ENCODE measurements around the gene TSPAN1. TPM values are rescaled to one million over a fixed set of nuclear protein-coding genes. Genes with fewer than 3 reads are reported as not detected.
"Not testable (repeated sequence)": the region's sequence is repeated elsewhere in the genome, so short reads cannot be mapped to it uniquely, and the experiment has no call there.

The TSPAN1 gene
- total RNA-seq, 4 donors from 2014 or later = 1.0 to 11.0 (median 1.7) TPM

- Histone ChIP-seq H3K27me3 (no peaks in the 10 kb centered on the region), H3K27ac (no peak overlapping the region), H3K4me1 (no peaks in the 10 kb centered on the region), H3K36me3 (peaks cover 0 to 19% of the 10 kb centered on the region in 2 donors), H3K4me3 (no peak overlapping the region), H3K9me3 (no peaks in the 10 kb centered on the region)
- no peak for ATAC-seq
- no peak for TF ChIP-seq POLR2A (IDR thresholded peaks at IDR 0.05)
- TF ChIP-seq EP300 (IDR thresholded peaks at IDR 0.05) = no peak
- TF ChIP-seq POLR2AphosphoS5 (IDR thresholded peaks at IDR 0.05) = no peak
- TF ChIP-seq, protein P1, sequence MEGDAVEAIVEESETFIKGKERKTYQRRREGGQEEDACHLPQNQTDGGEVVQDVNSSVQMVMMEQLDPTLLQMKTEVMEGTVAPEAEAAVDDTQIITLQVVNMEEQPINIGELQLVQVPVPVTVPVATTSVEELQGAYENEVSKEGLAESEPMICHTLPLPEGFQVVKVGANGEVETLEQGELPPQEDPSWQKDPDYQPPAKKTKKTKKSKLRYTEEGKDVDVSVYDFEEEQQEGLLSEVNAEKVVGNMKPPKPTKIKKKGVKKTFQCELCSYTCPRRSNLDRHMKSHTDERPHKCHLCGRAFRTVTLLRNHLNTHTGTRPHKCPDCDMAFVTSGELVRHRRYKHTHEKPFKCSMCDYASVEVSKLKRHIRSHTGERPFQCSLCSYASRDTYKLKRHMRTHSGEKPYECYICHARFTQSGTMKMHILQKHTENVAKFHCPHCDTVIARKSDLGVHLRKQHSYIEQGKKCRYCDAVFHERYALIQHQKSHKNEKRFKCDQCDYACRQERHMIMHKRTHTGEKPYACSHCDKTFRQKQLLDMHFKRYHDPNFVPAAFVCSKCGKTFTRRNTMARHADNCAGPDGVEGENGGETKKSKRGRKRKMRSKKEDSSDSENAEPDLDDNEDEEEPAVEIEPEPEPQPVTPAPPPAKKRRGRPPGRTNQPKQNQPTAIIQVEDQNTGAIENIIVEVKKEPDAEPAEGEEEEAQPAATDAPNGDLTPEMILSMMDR (IDR thresholded peaks at IDR 0.05) = no peak
These were observed 40.6 kb downstream of the TSPAN1 start for GRCh38 chr1:46215504-46215903.

GRCh38 chr1:46218443-46218842 lies 43.6 kb downstream of the TSPAN1 start:
- H3K4me1 ChIP-seq = peaks cover 0 to 6% (median 0%) of the 10 kb centered on the region in 3 donors
- no peaks in the 10 kb centered on the region for H3K9me3 ChIP-seq
- no peak overlapping the region for H3K4me3 ChIP-seq
- peaks cover 0 to 29% of the 10 kb centered on the region in 2 donors for H3K36me3 ChIP-seq
- no peaks in the 10 kb centered on the region for H3K27me3 ChIP-seq
- WGBS, 2 donors (ENCODE audit: low coverage in 1 of 2) = 70 to 86% methylated on average over 7 to 8 of the region's 8 CpGs
- TF ChIP-seq, protein P1 (IDR thresholded peaks at IDR 0.05) = no peak
- TF ChIP-seq EP300 (IDR thresholded peaks at IDR 0.05) (no peak), POLR2A (IDR thresholded peaks at IDR 0.05) (no peak), POLR2AphosphoS5 (IDR thresholded peaks at IDR 0.05) (no peak)
- no peak for ATAC-seq
- no peak overlapping the region for H3K27ac ChIP-seq

DNA sequence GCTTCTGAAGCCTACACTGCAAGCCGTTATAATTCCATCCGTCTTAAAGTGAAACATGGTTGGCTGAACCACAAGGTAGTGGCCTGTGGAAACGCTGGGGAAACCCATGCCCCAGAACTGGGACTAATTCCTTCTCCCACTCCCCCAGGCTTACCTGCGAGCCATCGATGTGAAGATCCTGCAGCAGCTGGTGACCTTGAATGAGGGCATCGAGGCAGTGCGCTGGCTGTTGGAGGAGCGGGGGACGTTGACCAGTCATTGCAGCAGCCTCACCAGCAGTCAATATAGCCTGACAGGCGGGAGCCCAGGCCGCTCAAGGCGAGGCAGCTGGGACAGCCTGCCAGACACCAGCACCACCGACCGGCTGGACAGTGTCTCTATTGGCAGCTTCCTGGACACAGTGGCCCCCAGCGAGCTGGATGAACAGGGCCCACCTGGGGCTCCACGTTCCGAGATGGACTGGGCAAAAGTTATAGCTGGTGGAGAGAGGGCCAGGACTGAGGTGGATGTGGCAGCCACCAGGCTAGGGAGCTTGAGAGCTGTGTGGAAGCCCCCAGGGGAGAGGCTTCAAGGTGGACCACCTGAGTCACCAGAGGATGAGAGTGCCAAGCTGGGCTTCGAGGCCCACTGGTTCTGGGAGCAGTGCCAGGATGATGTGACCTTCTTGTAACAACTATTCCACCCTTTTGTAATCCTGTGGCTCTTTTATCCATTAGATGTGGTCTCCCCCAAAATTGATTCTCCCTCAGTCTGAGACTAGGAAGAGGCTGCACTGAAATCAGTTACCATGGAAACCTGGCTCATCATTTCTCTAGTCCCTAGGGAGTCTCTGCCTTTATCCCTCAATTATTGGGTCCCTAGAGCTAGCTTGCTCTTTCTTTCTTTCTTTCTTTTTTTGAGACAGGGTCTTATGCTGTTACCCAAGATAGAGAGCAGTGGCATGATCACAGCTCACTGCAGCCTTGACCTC lies 44.9 kb downstream of the TSPAN1 start:
- WGBS, 2 donors (ENCODE audit: low coverage in 1 of 2) = 60% methylated on average over 1 of the region's 18 CpGs; no CpG with 5 or more reads in 1 of the 2 donors
- no peak overlapping the region for H3K27ac ChIP-seq
- no peak for ATAC-seq
- no peaks in the 10 kb centered on the region for H3K9me3 ChIP-seq
- peaks cover 0 to 9% (median 0%) of the 10 kb centered on the region in 3 donors for H3K4me1 ChIP-seq
- peaks cover 0 to 29% of the 10 kb centered on the region in 2 donors for H3K36me3 ChIP-seq
- TF ChIP-seq POLR2A (IDR thresholded peaks at IDR 0.05) = no peak
- no peak for TF ChIP-seq EP300 (IDR thresholded peaks at IDR 0.05)
- H3K27me3 ChIP-seq = no peaks in the 10 kb centered on the region
- H3K4me3 ChIP-seq = no peak overlapping the region

DNA sequence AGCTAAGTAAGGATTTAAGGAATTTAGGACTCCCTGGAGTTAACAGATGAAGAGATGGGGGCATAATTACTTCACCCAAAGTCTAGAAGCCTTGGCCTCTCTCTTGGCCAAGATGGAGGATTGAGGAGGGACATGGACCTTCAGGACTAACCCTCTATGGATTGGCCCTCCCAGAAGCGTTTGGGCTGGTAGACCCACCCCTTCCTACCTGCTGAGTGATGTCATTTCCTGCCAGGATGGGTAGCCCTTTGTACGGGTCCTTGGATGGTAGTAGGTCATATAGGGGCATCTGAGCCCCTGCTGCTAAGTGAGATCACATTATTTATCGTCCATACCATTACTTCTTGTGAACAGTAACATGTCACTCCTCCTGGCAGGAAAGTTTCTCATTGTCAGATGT lies 45.9 kb downstream of the TSPAN1 start:
- Histone ChIP-seq H3K4me1 (peaks cover 0 to 9% (median 0%) of the 10 kb centered on the region in 3 donors), H3K9me3 (no peaks in the 10 kb centered on the region), H3K4me3 (no peak overlapping the region), H3K27me3 (no peaks in the 10 kb centered on the region), H3K36me3 (peaks cover 0 to 29% of the 10 kb centered on the region in 2 donors), H3K27ac (no peak overlapping the region)
- no peak for ATAC-seq
- 64 to 73% methylated on average over 2 to 3 of the region's 3 CpGs for WGBS, 2 donors (ENCODE audit: low coverage in 1 of 2)
- TF ChIP-seq POLR2A (IDR thresholded peaks at IDR 0.05) (no peak), EP300 (IDR thresholded peaks at IDR 0.05) (no peak), POLR2AphosphoS5 (IDR thresholded peaks at IDR 0.05) (no peak)

GRCh38 chr1:46221749-46222148 lies 46.9 kb downstream of the TSPAN1 start:
- Histone ChIP-seq H3K27ac (peak overlapping the region in 2 of 4 donors; percentile 27 to 45), H3K27me3 (no peaks in the 10 kb centered on the region), H3K36me3 (peaks cover 0 to 29% of the 10 kb centered on the region in 2 donors), H3K4me1 (peaks cover 0 to 9% (median 0%) of the 10 kb centered on the region in 3 donors), H3K9me3 (no peaks in the 10 kb centered on the region), H3K4me3 (no peak overlapping the region)
- no CpG with 5 or more reads among the region's 4 CpGs for WGBS, 2 donors (ENCODE audit: low coverage in 1 of 2)
- TF ChIP-seq POLR2A (IDR thresholded peaks at IDR 0.05) (no peak), POLR2AphosphoS5 (IDR thresholded peaks at IDR 0.05) (no peak), EP300 (IDR thresholded peaks at IDR 0.05) (no peak)
- TF ChIP-seq, protein P1 (IDR thresholded peaks at IDR 0.05) = no peak
- no peak for ATAC-seq

DNA sequence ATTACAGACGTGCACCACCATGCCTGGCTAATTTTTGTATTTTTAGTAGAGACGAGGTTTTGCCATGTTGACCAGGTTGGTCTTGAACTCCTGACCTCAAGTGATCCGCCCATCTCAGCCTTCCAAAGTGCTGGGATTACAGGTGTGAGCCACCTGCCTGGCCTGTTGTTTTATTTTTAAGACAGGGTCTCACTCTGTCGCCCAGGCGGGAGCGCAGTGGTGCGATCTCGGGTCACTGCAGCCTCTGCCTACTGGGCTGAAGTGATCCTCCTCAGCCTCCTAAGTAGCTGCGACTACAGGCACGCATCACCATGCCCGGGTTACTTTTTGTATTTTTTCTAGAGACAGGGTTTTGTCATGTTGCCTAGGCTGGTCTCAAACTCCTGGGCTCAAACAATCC lies 48.2 kb downstream of the TSPAN1 start:
- not testable (repeated sequence) for H3K9me3 ChIP-seq, H3K4me1 ChIP-seq, H3K27me3 ChIP-seq, H3K27ac ChIP-seq, H3K4me3 ChIP-seq, ATAC-seq
- 53 to 74% methylated on average over 3 to 8 of the region's 11 CpGs for WGBS, 2 donors (ENCODE audit: low coverage in 1 of 2)
- peaks cover 0 to 23% of the 10 kb centered on the region in 2 donors for H3K36me3 ChIP-seq

Measured in gastroesophageal sphincter (tissue), 4 donors.